Activated CD4-positive, alpha-beta T cell treated with anti-CD3 and anti-CD28 coated beads, Interleukin-2, amount 10 ng/mL, durations not matched to agents 7 days and 5 days (primary cell): ENCODE data around the gene KCNIP3. TPM values are rescaled to one million over a fixed set of nuclear protein-coding genes. Genes with fewer than 3 reads are reported as not detected.
A peak's percentile ranks its signal among the peaks of the same experiment; 100 is the strongest.

Source experiments
- CTCF ChIA-PET: fragments of 350-600 bp; sonication (Branson Sonifier 250); formaldehyde crosslinking; loops from one replicate; lab custom pipeline; 2021; ENCODE audit warnings: antibody characterized with exemption; lab: Charles Lee
- POLR2A ChIA-PET: fragments of 350-600 bp; sonication (Branson Sonifier 250); formaldehyde crosslinking; loops from one replicate; lab custom pipeline; 2021; ENCODE audit warnings: antibody characterized with exemption; lab: Charles Lee
- DNase-seq: peaks from one replicate; pipeline ENCODE4 v3.0.0-alpha.2; 2020
- H3K27ac Mint-ChIP-seq: one replicate; pipeline ENCODE4 v1.8.0; 2021; ENCODE audit warnings: mild to moderate bottlenecking, moderate library complexity, mixed read lengths
- H3K27me3 Mint-ChIP-seq: one replicate; pipeline ENCODE4 v1.8.0; 2021; ENCODE audit warnings: mixed read lengths
- H3K36me3 Mint-ChIP-seq: one replicate; pipeline ENCODE4 v1.8.0; 2021; ENCODE audit warnings: low read depth, mixed read lengths
- H3K4me1 Mint-ChIP-seq: one replicate; pipeline ENCODE4 v1.8.0; 2021; ENCODE audit warnings: mixed read lengths
- H3K4me3 Mint-ChIP-seq: one replicate; pipeline ENCODE4 v1.8.0; 2021; ENCODE audit warnings: mild to moderate bottlenecking, moderate library complexity, mixed read lengths
- H3K9me3 Mint-ChIP-seq: one replicate; pipeline ENCODE4 v1.8.0; 2021; ENCODE audit warnings: mixed read lengths
- total RNA-seq, 2 experiments: library from RNA; stranded (reverse); gene quantifications; one replicate each; pipeline ENCODE4 v1.2.3, GENCODE V29; 2021

The KCNIP3 gene
- total RNA-seq, 2 experiments from 2014 or later: not detected

DNA sequence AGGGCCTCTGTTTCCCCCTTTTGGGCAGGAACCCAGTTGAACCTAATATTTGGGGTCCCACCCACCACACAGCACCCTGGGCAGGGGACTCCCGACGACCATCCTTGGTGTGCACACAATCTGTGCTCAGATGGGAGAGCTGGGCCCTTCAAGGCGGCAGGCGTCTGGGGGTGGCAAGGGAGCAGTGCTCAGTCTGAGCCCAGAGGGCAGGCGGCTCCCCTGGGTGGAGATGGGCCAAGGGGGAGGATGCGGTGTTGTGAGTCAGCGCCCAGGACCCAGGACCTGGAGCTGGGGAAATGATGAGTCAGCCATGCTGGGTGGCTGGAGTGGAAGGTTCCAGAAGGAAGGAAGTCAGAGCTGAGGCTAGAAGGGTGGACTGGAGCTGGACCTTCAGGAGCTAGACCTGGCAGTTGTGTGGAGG lies 19.1 kb upstream of the KCNIP3 start:
- Mint-ChIP-seq H3K27me3 (no peaks in the 10 kb centered on the region), H3K36me3 (no peaks in the 10 kb centered on the region), H3K27ac (peak overlapping the region; percentile 31), H3K4me3 (no peak overlapping the region), H3K4me1 (no peaks in the 10 kb centered on the region), H3K9me3 (no peaks in the 10 kb centered on the region)
- ChIA-PET POLR2A (no interaction called here), CTCF (no interaction called here)
- no peak for DNase-seq

- Mint-ChIP-seq H3K27ac (no peak overlapping the region), H3K36me3 (no peaks in the 10 kb centered on the region), H3K4me1 (no peaks in the 10 kb centered on the region), H3K4me3 (no peak overlapping the region), H3K9me3 (no peaks in the 10 kb centered on the region), H3K27me3 (no peaks in the 10 kb centered on the region)
- no peak for DNase-seq
- CTCF ChIA-PET: no interaction called here
- POLR2A ChIA-PET: no interaction called here
Measured at GRCh38 chr2:95278637-95279225, 18.4 kb upstream of the KCNIP3 start.

GRCh38 chr2:95279435-95280035 lies 17.6 kb upstream of the KCNIP3 start:
- Mint-ChIP-seq H3K4me1 (no peaks in the 10 kb centered on the region), H3K36me3 (no peaks in the 10 kb centered on the region), H3K4me3 (no peak overlapping the region), H3K27me3 (no peaks in the 10 kb centered on the region), H3K27ac (no peak overlapping the region), H3K9me3 (no peaks in the 10 kb centered on the region)
- no peak for DNase-seq
- ChIA-PET CTCF (no interaction called here), POLR2A (no interaction called here)

DNA sequence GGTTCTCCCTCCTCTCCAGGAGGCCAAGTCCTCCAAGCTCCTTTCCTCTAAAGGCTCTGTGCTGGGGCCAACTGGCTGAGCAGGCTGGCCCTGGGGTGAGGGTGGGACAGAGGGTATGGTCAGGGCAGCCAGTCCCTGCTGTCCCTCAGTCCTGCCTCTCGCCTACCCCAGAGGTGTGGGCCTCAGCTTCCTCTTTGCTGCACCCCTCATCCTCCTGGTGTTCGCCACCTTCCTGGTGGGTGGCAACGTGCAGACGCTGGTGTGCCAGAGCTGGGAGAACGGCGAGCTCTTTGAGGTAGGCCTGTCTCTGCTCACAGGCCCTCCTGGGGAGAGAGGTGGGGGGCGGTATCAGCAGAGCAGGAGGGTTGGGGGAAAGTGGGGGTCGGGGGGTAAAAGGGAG lies 16.1 kb upstream of the KCNIP3 start:
- DNase-seq: no peak
- Mint-ChIP-seq H3K9me3 (no peaks in the 10 kb centered on the region), H3K36me3 (no peaks in the 10 kb centered on the region), H3K27me3 (no peaks in the 10 kb centered on the region), H3K4me1 (no peaks in the 10 kb centered on the region), H3K27ac (no peak overlapping the region), H3K4me3 (no peak overlapping the region)
- CTCF ChIA-PET: no interaction called here
- POLR2A ChIA-PET: no interaction called here

DNA sequence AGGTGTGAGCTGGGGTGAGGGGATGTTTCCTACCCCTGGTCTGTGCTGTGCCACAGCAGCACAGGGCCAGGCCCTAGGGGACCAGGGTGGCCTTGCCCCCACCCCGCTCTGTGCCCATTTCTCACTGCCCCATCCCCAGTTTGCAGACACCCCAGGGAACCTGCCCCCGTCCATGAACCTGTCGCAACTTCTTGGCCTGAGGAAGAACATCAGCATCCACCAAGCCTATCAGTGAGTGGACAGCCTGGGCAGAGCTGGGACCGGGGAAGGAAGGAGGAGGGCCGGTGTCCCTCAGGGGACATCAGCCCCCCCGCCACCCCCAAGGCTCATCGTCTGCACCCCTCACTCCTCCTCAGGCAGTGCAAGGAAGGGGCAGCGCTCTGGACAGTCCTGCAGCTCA lies 15.4 kb upstream of the KCNIP3 start:
- no peak overlapping the region for H3K4me3 Mint-ChIP-seq
- ChIA-PET CTCF (interaction anchor here (1.5 kb wide), 1 partner anchor 18 kb away, joined by 4 read pairs; no protein-coding TSS in a partner anchor), POLR2A (no interaction called here)
- H3K4me1 Mint-ChIP-seq: no peaks in the 10 kb centered on the region
- H3K27ac Mint-ChIP-seq: no peak overlapping the region
- no peaks in the 10 kb centered on the region for H3K9me3 Mint-ChIP-seq
- H3K27me3 Mint-ChIP-seq: no peaks in the 10 kb centered on the region
- H3K36me3 Mint-ChIP-seq: no peaks in the 10 kb centered on the region
- no peak for DNase-seq

DNA sequence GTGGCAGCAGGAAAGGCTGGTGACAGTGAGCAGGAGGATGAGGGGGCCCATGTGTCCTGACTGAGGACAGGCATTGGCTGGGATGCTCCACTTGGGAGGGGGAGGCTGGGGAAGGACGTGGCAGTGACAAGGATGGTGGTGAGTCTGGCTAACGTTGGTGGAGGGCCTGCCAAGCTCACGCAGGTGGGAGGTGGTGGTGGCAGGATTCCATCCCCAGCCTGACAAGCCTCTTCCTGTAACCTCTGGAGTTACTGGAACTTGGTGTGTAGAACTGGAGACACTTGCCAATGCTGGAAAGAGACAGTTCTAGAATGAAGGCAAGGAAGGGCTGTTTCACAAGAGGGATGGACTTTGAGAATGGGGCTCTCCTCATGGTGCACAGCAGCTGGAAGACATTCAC lies 14.7 kb upstream of the KCNIP3 start:
- H3K4me1 Mint-ChIP-seq: no peaks in the 10 kb centered on the region
- CTCF ChIA-PET: interaction anchor here (1.5 kb wide), 1 partner anchor 17 kb away, joined by 4 read pairs; no protein-coding TSS in a partner anchor
- POLR2A ChIA-PET: no interaction called here
- H3K36me3 Mint-ChIP-seq: no peaks in the 10 kb centered on the region
- no peaks in the 10 kb centered on the region for H3K27me3 Mint-ChIP-seq
- H3K27ac Mint-ChIP-seq: no peak overlapping the region
- H3K4me3 Mint-ChIP-seq: no peak overlapping the region
- no peaks in the 10 kb centered on the region for H3K9me3 Mint-ChIP-seq
- no peak for DNase-seq

GRCh38 chr2:95283562-95283961 lies 13.6 kb upstream of the KCNIP3 start:
- Mint-ChIP-seq H3K9me3 (no peaks in the 10 kb centered on the region), H3K4me3 (no peak overlapping the region), H3K27me3 (no peaks in the 10 kb centered on the region), H3K27ac (no peak overlapping the region), H3K36me3 (no peaks in the 10 kb centered on the region), H3K4me1 (no peaks in the 10 kb centered on the region)
- no peak for DNase-seq
- POLR2A ChIA-PET: no interaction called here
- CTCF ChIA-PET: no interaction called here

DNA sequence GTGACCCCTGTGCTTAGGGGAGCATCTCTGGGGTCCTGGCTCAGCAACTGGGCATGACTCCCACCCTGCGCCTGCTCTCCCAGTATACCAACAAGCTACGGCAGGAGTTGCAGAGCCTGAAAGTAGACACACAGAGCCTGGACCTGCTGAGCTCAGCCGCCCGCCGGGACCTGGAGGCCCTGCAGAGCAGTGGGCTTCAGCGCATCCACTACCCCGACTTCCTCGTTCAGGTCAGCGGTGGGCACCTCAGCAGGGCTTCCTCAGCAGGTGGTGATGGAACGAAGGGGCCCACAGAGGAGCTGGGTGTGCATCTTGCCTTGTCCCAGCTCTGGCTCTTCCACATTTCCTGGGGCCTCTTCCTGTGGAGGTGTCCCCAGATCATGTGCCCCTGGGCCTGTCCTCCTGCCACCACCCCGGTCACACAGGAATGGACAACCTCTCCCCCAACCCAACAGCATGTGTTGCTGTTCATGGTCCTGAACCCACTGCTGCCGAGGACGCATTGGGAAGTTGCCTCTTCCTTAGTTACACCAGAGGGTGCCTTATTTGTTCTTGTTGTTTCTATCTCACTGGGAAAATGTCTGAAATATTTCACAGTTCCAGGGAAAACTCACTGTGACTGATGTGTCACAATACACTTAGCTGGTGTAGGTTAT lies 12.1 kb upstream of the KCNIP3 start:
- Mint-ChIP-seq H3K4me3 (no peak overlapping the region), H3K27ac (no peak overlapping the region), H3K36me3 (no peaks in the 10 kb centered on the region), H3K27me3 (no peaks in the 10 kb centered on the region), H3K9me3 (peaks cover 1% of the 10 kb centered on the region), H3K4me1 (no peaks in the 10 kb centered on the region)
- POLR2A ChIA-PET: no interaction called here
- CTCF ChIA-PET: no interaction called here
- DNase-seq: no peak

GRCh38 chr2:95285542-95285932 lies 11.6 kb upstream of the KCNIP3 start:
- Mint-ChIP-seq H3K4me3 (no peak overlapping the region), H3K4me1 (no peaks in the 10 kb centered on the region), H3K27me3 (no peaks in the 10 kb centered on the region), H3K9me3 (peaks cover 6% of the 10 kb centered on the region), H3K27ac (no peak overlapping the region), H3K36me3 (no peaks in the 10 kb centered on the region)
- DNase-seq: no peak
- CTCF ChIA-PET: no interaction called here
- POLR2A ChIA-PET: no interaction called here

DNA sequence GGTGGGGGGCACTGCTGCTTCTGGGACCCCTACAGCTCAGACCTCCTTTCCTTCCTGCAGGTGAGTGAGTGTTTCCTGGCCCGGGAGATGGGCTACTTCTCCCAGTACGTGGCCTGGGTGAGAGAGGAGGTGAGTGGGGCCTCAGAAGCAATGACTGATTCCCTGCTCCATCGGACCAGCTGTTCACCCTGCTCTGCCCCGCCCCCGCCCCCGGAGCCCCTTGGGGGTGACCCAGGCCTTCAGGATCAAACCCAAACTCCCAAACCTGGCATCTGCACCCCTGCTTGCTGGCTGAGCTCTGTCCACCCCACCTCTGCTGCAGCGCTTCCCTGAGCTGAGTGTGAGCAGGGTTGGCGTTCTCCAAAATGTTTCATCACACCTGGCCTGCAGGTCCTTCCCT lies 9.8 kb upstream of the KCNIP3 start:
- CTCF ChIA-PET: no interaction called here
- Mint-ChIP-seq H3K9me3 (peaks cover 18% of the 10 kb centered on the region), H3K27ac (no peak overlapping the region), H3K36me3 (no peaks in the 10 kb centered on the region), H3K4me1 (no peaks in the 10 kb centered on the region), H3K27me3 (no peaks in the 10 kb centered on the region), H3K4me3 (no peak overlapping the region)
- POLR2A ChIA-PET: no interaction called here
- no peak for DNase-seq

DNA sequence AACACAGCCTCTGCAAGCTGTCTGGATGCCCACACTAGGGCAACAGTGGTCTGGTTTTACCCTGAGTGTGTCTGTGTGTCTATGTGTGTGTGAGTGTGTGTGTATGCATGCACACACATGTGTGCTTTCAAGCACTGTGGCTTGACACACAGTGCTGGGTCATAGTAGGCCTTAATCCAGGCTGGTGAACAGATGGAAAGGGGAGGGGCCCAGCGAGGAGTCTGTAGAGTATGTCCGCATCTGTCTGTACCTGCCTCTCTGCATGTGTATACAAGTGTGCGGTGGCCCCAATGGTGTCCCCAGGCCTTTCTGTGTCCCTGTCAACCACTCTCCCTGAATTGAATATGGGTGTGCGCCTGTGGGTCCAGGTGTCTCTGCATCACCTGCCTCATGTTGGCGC lies 9.3 kb upstream of the KCNIP3 start:
- Mint-ChIP-seq H3K4me3 (no peak overlapping the region), H3K9me3 (peaks cover 20% of the 10 kb centered on the region), H3K27me3 (no peaks in the 10 kb centered on the region), H3K27ac (no peak overlapping the region), H3K4me1 (no peaks in the 10 kb centered on the region), H3K36me3 (no peaks in the 10 kb centered on the region)
- no peak for DNase-seq
- POLR2A ChIA-PET: no interaction called here
- CTCF ChIA-PET: no interaction called here

- DNase-seq: no peak
- Mint-ChIP-seq H3K27me3 (no peaks in the 10 kb centered on the region), H3K4me1 (no peaks in the 10 kb centered on the region), H3K4me3 (no peak overlapping the region), H3K9me3 (peaks cover 20% of the 10 kb centered on the region), H3K36me3 (no peaks in the 10 kb centered on the region), H3K27ac (no peak overlapping the region)
- POLR2A ChIA-PET: no interaction called here
- CTCF ChIA-PET: no interaction called here
Measured at GRCh38 chr2:95289253-95289652, 7.9 kb upstream of the KCNIP3 start.

DNA sequence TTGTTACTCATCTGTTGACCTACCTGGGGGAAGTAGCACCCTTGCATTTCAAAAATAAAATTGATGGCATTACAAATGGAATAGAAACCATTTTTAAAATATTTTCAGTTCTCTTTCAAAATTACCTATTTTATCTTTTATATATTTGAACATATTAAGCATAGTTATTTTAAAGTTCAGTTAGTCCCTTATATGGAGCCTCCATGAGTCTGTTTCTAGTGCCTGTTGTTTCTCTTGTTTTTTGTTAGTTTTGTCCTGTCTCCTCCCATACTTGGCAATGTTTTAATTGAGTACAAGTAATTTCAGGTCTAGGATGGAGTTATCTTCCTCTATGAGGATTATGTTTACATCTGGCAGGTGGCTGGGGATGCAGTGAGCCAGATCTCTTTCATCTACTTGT lies 5.9 kb upstream of the KCNIP3 start:
- H3K36me3 Mint-ChIP-seq: no peaks in the 10 kb centered on the region
- no peak overlapping the region for H3K27ac Mint-ChIP-seq
- ChIA-PET POLR2A (no interaction called here), CTCF (no interaction called here)
- H3K4me3 Mint-ChIP-seq: no peak overlapping the region
- no peak for DNase-seq
- H3K4me1 Mint-ChIP-seq: no peaks in the 10 kb centered on the region
- no peaks in the 10 kb centered on the region for H3K27me3 Mint-ChIP-seq
- peaks cover 20% of the 10 kb centered on the region for H3K9me3 Mint-ChIP-seq
